Measurements from ENCODE around the gene TMSB15B.
"Not testable (repeated sequence)": the region's sequence is repeated elsewhere in the genome, so short reads cannot be mapped to it uniquely, and the experiment has no call there.

Gene TMSB15B

GRCh38 chrX:103999234-103999633 lies 36.8 kb downstream of the TMSB15B start:
- ChIA-PET CTCF (no interaction called here), POLR2A (ENCODE audit: low non-redundant PET) (no interaction called here)
- DNase-seq (ENCODE audit: low spot score) = no peak
- no peak overlapping the region for H3K27ac ChIP-seq
- TF ChIP-seq CTCF (conservative IDR thresholded peaks at IDR 0.05; ENCODE audit: low read depth) = no peak

- CTCF ChIA-PET = no interaction called here
- TF ChIP-seq CTCF (conservative IDR thresholded peaks at IDR 0.05; ENCODE audit: low read depth) = no peak
- DNase-seq (ENCODE audit: low spot score) = no peak
- H3K27ac ChIP-seq = no peak overlapping the region
- POLR2A ChIA-PET (ENCODE audit: low non-redundant PET) = no interaction called here
Observed at GRCh38 chrX:104008831-104009230, 46.4 kb downstream of the TMSB15B start.

GRCh38 chrX:104013158-104013557 lies 50.7 kb downstream of the TMSB15B start:
- DNase-seq (ENCODE audit: low spot score) = no peak
- POLR2A ChIA-PET (ENCODE audit: low non-redundant PET) = no interaction called here
- CTCF ChIA-PET = no interaction called here
- no peak for TF ChIP-seq CTCF (conservative IDR thresholded peaks at IDR 0.05; ENCODE audit: low read depth)
- no peak overlapping the region for H3K27ac ChIP-seq

GRCh38 chrX:104013606-104014005 lies 51.2 kb downstream of the TMSB15B start, which contains the start of gene H2BW1:
TSS of gene H2BW1 (minus strand) at chrX:104013708. CDS start at chrX:104013576, 132 bp downstream.
- TF ChIP-seq CTCF (conservative IDR thresholded peaks at IDR 0.05; ENCODE audit: low read depth) = no peak
- ChIA-PET CTCF (no interaction called here), POLR2A (ENCODE audit: low non-redundant PET) (no interaction called here)
- DNase-seq (ENCODE audit: low spot score) = no peak
- no peak within 1 kb of the TSS for H3K27ac ChIP-seq

- DNase-seq (ENCODE audit: low spot score); CTCF ChIA-PET; H3K27ac ChIP-seq; POLR2A ChIA-PET (ENCODE audit: low non-redundant PET): not testable (repeated sequence)
Observed at GRCh38 chrX:104015576-104015975, 53.1 kb downstream of the TMSB15B start.

Measured in RWPE1 (cell line).